Gastroesophageal sphincter (tissue), 3 donors: ENCODE measurements around the gene COMMD10.

Source experiments
- CTCF ChIP-seq, 4 experiments: fragments of 200-600 bp in 2 of 4; fragments of 450-650 bp in 2 of 4; sonication (generic) in 1 of 4; IDR thresholded peaks; one replicate each; pipeline ENCODE4 v1.5.1; 2017 to 2019; ENCODE audit warnings: antibody characterized with exemption in 4 of 4, mild to moderate bottlenecking in 2 of 4, moderate library complexity in 2 of 4
- POLR2A ChIP-seq, 2 donors: fragments of 450-650 bp; IDR thresholded peaks; one replicate each; pipeline ENCODE4 v1.6.1; 2017; ENCODE audit warnings: antibody characterized with exemption in 2 of 2, mild to moderate bottlenecking in 2 of 2, moderate library complexity in 1 of 2
- POLR2AphosphoS5 ChIP-seq: sonication (generic); formaldehyde crosslinking; IDR thresholded peaks from one replicate; pipeline ENCODE4 v1.6.1; 2017; ENCODE audit warnings: antibody characterized with exemption

DNA sequence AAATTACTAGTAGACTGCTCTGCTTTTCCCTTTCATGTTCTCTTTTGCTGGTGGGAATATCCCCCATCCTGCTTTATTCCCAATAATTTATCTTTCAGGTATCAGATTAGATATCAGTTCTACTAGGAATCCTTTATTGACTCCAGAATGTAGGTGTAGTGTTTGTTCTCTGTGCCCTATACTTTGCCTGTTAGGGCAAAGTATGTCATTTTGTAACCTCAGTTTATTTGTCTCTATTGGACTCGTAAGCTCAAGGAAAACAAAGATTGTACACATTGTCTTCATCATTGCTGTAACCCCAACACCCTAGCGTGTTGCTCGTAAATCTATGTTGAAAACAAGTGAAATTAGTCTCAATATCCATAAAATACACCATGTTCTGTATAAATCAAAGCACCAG lies 190.5 kb downstream of the COMMD10 start:
- no peak for TF ChIP-seq POLR2A (IDR thresholded peaks at IDR 0.05)
- no peak for TF ChIP-seq CTCF (IDR thresholded peaks at IDR 0.05)
- no peak for TF ChIP-seq POLR2AphosphoS5
